Measurements from ENCODE around the gene SAV1.

SAV1 gene

GRCh38 chr14:50598765-50599164 is 69.3 kb downstream of the SAV1 start:
- no peaks in the 10 kb centered on the region for H3K79me2 ChIP-seq (ENCODE audit: insufficient read depth, low read depth)

DNA sequence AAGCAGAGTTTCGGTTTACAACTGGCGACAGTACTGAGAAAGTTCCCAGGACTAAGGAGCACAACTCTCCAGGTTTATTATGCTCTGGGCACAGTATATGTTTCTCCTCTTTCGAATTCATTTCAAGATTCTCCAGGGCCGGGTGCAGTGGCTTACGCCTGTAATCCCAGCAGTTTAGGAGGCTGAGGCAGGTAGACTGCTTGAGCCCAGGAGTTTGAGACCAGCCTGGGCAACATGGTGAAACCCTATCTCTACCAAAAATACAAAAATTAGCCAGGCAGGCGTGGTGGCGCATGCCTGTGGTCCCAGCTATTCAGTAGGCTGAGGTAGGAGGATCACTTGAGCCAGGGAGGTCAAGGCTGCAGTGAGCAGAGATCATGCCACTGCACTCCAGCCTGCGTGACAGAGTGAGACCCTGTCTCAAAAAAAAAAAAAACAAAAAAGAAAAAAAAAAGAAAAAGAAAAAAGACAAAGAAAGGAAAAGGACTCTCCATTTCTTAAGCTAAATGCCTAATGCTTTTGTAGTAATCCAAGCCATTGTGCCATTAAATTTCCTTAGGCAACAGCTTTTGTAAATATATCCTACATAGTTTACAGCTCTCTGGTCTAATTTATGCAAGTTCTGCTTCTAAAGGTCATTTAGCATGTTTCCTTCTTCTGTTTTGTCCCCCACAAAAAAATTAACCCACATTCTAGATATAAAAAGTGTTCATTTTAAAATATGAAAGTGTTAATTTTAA is 73.4 kb downstream of the SAV1 start:
- TF ChIP-seq CTCF (conservative IDR thresholded peaks at IDR 0.05; ENCODE audit: low read depth, low read length) = no peak
- Histone ChIP-seq H3K4me1 (ENCODE audit: low read depth, poor library complexity, severe bottlenecking) (no peaks in the 10 kb centered on the region), H3K4me3 (IDR thresholded peaks at IDR 0.05; ENCODE audit: insufficient read depth, low read depth, low read length) (no peak overlapping the region), H3K79me2 (ENCODE audit: insufficient read depth, low read depth) (no peaks in the 10 kb centered on the region), H2AFZ (ENCODE audit: low read depth) (no peak overlapping the region), H3K27ac (no peak overlapping the region), H4K20me1 (ENCODE audit: insufficient read depth) (no peaks in the 10 kb centered on the region), H3K36me3 (ENCODE audit: insufficient read depth) (no peaks in the 10 kb centered on the region), H3K9ac (no peak overlapping the region), H3K27me3 (ENCODE audit: insufficient read depth, low read depth) (no peaks in the 10 kb centered on the region), H3K4me2 (no peak overlapping the region)

More at GRCh38 chr14:50598765-50599164, 69.3 kb downstream of the SAV1 start:
- Histone ChIP-seq H4K20me1 (ENCODE audit: insufficient read depth) (no peaks in the 10 kb centered on the region), H3K9ac (no peak overlapping the region), H3K4me3 (IDR thresholded peaks at IDR 0.05; ENCODE audit: insufficient read depth, low read depth, low read length) (no peak overlapping the region), H3K36me3 (ENCODE audit: insufficient read depth) (no peaks in the 10 kb centered on the region), H3K4me2 (no peak overlapping the region), H2AFZ (ENCODE audit: low read depth) (no peak overlapping the region), H3K4me1 (ENCODE audit: low read depth, poor library complexity, severe bottlenecking) (peaks cover 4% of the 10 kb centered on the region), H3K27me3 (ENCODE audit: insufficient read depth, low read depth) (no peaks in the 10 kb centered on the region), H3K27ac (no peak overlapping the region)
- TF ChIP-seq CTCF (conservative IDR thresholded peaks at IDR 0.05; ENCODE audit: low read depth, low read length) = no peak

GRCh38 chr14:50590464-50590863 is 77.6 kb downstream of the SAV1 start:
- H3K4me1 ChIP-seq (ENCODE audit: low read depth, poor library complexity, severe bottlenecking) = no peaks in the 10 kb centered on the region
- no peaks in the 10 kb centered on the region for H3K79me2 ChIP-seq (ENCODE audit: insufficient read depth, low read depth)
- no peak overlapping the region for H2AFZ ChIP-seq (ENCODE audit: low read depth)
- no peaks in the 10 kb centered on the region for H3K36me3 ChIP-seq (ENCODE audit: insufficient read depth)
- H3K4me3 ChIP-seq (IDR thresholded peaks at IDR 0.05; ENCODE audit: insufficient read depth, low read depth, low read length) = no peak overlapping the region
- no peaks in the 10 kb centered on the region for H3K27me3 ChIP-seq (ENCODE audit: insufficient read depth, low read depth)
- no peaks in the 10 kb centered on the region for H4K20me1 ChIP-seq (ENCODE audit: insufficient read depth)
- H3K4me2 ChIP-seq = no peak overlapping the region
- no peak overlapping the region for H3K27ac ChIP-seq
- no peak for TF ChIP-seq CTCF (conservative IDR thresholded peaks at IDR 0.05; ENCODE audit: low read depth, low read length)
- H3K9ac ChIP-seq = no peak overlapping the region

Measured in KMS-11 (cell line).